HCT116 (cell line): Measurements from ENCODE around the gene TEKT3. TPM values are rescaled to one million over a fixed set of nuclear protein-coding genes. Genes with fewer than 3 reads are reported as not detected.

Experiments used
- ATAC-seq: fragments of 200-7000 bp; cut with Tn5 transposase; 2 replicates; pipeline ENCODE4 v1.9.1; 2020; ENCODE audit warnings: mild to moderate bottlenecking, moderate library complexity
- BruUV-seq: library from RNA; stranded (reverse); fragments of 400-500 nt; replicated peaks from 2 replicates; lab custom pipeline; 2021; lab: Mats Ljungman, UMichigan
- CTCF ChIA-PET: fragments of 300-600 bp; sonication (Branson Sonifier 250); formaldehyde crosslinking; loops from one replicate; lab custom pipeline; 2021; ENCODE audit warnings: antibody characterized with exemption; lab: Charles Lee
- POLR2A ChIA-PET: fragments of 300-600, 350-600 bp; sonication (Branson Sonifier 250); formaldehyde crosslinking; loops from one replicate; lab custom pipeline; 2021; ENCODE audit warnings: antibody characterized with exemption; lab: Charles Lee
- RAD21 ChIA-PET, 2 experiments: fragments of 300-600 bp; sonication (Branson Sonifier 250); formaldehyde crosslinking; loops; one replicate each; lab custom pipeline; 2023; ENCODE audit warnings: low total read pairs in 2 of 2; ENCODE audit not compliant: uncharacterized antibody in 2 of 2, unreplicated experiment in 2 of 2, low non-redundant PET in 1 of 2; lab: Charles Lee
- DNase-seq: peaks from one replicate; pipeline ENCODE4 v3.0.0-alpha.2; 2010; ENCODE audit warnings: low read depth, low spot score
- H2AFZ ChIP-seq: fragments of 200-600 bp; shearing (Covaris generic), sonication (generic); 2 replicates; pipeline ENCODE4 v1.6.1; 2017; ENCODE audit warnings: low read depth, mixed run types, mixed read lengths, antibody characterized with exemption, low read length; ENCODE audit not compliant: poor library complexity, severe bottlenecking
- H3K27ac ChIP-seq: 2 replicates; pipeline ENCODE4 v1.5.1; 2012; ENCODE audit warnings: low read depth, low read length
- H3K27me3 ChIP-seq: fragments of 200-600 bp; sonication (generic); 2 replicates; pipeline ENCODE4 v1.6.1; 2016; ENCODE audit warnings: mixed run types, low read length, mixed read lengths; ENCODE audit not compliant: insufficient read depth
- H3K36me3 ChIP-seq, 2 experiments: fragments of 200-500 bp in 1 of 2; fragments of 200-600 bp in 1 of 2; sonication (Bioruptor generic) in 1 of 2; sonication (generic) in 1 of 2; 2 replicates each; pipeline versions ENCODE4 v1.5.1 to v1.6.1; 2014 to 2016; ENCODE audit warnings: low read length in 2 of 2, inconsistent platforms in 1 of 2, mixed read lengths in 1 of 2, mixed run types in 1 of 2; ENCODE audit not compliant: insufficient read depth in 2 of 2, control insufficient read depth in 1 of 2
- H3K4me1 ChIP-seq, 2 experiments: fragments of 200-600 bp in 1 of 2; sonication (generic) in 1 of 2; 2 replicates each; pipeline versions ENCODE4 v1.5.1 to v1.6.1; 2012 to 2017; ENCODE audit warnings: low read length in 2 of 2, inconsistent platforms in 1 of 2, mild to moderate bottlenecking in 1 of 2, mixed read lengths in 1 of 2, mixed run types in 1 of 2, moderate library complexity in 1 of 2; ENCODE audit not compliant: insufficient read depth in 2 of 2, control insufficient read depth in 1 of 2
- H3K4me2 ChIP-seq: fragments of 200-600 bp; sonication (generic); 2 replicates; pipeline ENCODE4 v1.6.1; 2017; ENCODE audit warnings: mixed run types, low read length, mixed read lengths
- H3K4me3 ChIP-seq, 2 experiments: fragments of 200-600 bp in 1 of 2; sonication (generic) in 1 of 2; replicated peaks in 1 of 2; 2 replicates each; pipeline ENCODE4 v1.5.1; 2011 to 2016; ENCODE audit warnings: low read length in 2 of 2, control low read depth in 1 of 2, low read depth in 1 of 2, mild to moderate bottlenecking in 1 of 2, mixed read lengths in 1 of 2, mixed run types in 1 of 2
- H3K79me2 ChIP-seq: fragments of 200-600 bp; sonication (generic); 2 replicates; pipeline ENCODE4 v1.6.1; 2017; ENCODE audit warnings: mild to moderate bottlenecking, mixed run types, low read length, moderate library complexity, mixed read lengths; ENCODE audit not compliant: insufficient read depth
- H3K9ac ChIP-seq: fragments of 200-600 bp; sonication (generic); 2 replicates; pipeline ENCODE4 v1.6.1; 2016; ENCODE audit warnings: low read length, mixed read lengths
- H3K9me2 ChIP-seq: fragments of 200-600 bp; sonication (generic), shearing (Covaris generic); 2 replicates; pipeline ENCODE4 v1.6.1; 2017; ENCODE audit warnings: mixed run types, mild to moderate bottlenecking, moderate library complexity; ENCODE audit not compliant: insufficient read depth
- H3K9me3 ChIP-seq, 2 experiments: fragments of 200-500 bp in 1 of 2; fragments of 200-600 bp in 1 of 2; sonication (Bioruptor generic) in 1 of 2; sonication (generic) in 1 of 2; 2 replicates each; pipeline ENCODE4 v1.6.1; 2014 to 2017; ENCODE audit warnings: low read length in 2 of 2, mixed read lengths in 2 of 2, inconsistent platforms in 1 of 2, low read depth in 1 of 2, mild to moderate bottlenecking in 1 of 2, mixed run types in 1 of 2, moderate library complexity in 1 of 2; ENCODE audit not compliant: control insufficient read depth in 1 of 2, insufficient read depth in 1 of 2
- H4K20me1 ChIP-seq: fragments of 200-600 bp; sonication (generic), shearing (Covaris generic); 2 replicates; pipeline ENCODE4 v1.6.1; 2017; ENCODE audit warnings: mixed run types, mild to moderate bottlenecking, moderate library complexity; ENCODE audit not compliant: insufficient read depth
- CBX3 ChIP-seq: IDR thresholded peaks from 2 replicates; pipeline ENCODE4 v1.6.1; 2012; ENCODE audit warnings: low read depth
- CEBPB ChIP-seq: IDR thresholded peaks from 2 replicates; pipeline ENCODE4 v1.6.1; 2012; ENCODE audit warnings: low read depth
- EGR1 ChIP-seq: IDR thresholded peaks from 2 replicates; pipeline ENCODE4 v1.6.1; 2012; ENCODE audit warnings: low read depth
- EZH2 ChIP-seq: fragments of 200-600 bp; sonication (generic); IDR thresholded peaks from 2 replicates; pipeline ENCODE4 v1.6.1; 2017; ENCODE audit warnings: antibody characterized with exemption, mixed run types
- EZH2phosphoT487 ChIP-seq: fragments of 200-600 bp; IDR thresholded peaks from 2 replicates; pipeline ENCODE4 v1.6.1; 2018; ENCODE audit warnings: antibody characterized with exemption, borderline replicate concordance
- FOSL1 ChIP-seq: IDR thresholded peaks from 2 replicates; pipeline ENCODE4 v1.6.1; 2012; ENCODE audit warnings: low read depth
- JUND ChIP-seq: IDR thresholded peaks from 2 replicates; pipeline ENCODE4 v1.6.1; 2012
- MAX ChIP-seq: IDR thresholded peaks from 2 replicates; pipeline ENCODE4 v1.6.1; 2012
- POLR2A ChIP-seq: IDR thresholded peaks from 2 replicates; pipeline ENCODE4 v1.7.0; 2011; ENCODE audit warnings: borderline replicate concordance; ENCODE audit not compliant: insufficient read depth, insufficient read length; ENCODE audit errors: extremely low read depth
- POLR2AphosphoS5 ChIP-seq: IDR thresholded peaks from 2 replicates; pipeline ENCODE4 v1.6.1; 2011; ENCODE audit warnings: mild to moderate bottlenecking, low read depth, low read length, moderate library complexity
- RAD21 ChIP-seq: IDR thresholded peaks from 2 replicates; pipeline ENCODE4 v1.6.1; 2012; ENCODE audit warnings: low read depth, mild to moderate bottlenecking
- REST ChIP-seq: IDR thresholded peaks from 2 replicates; pipeline ENCODE4 v1.6.1; 2012; ENCODE audit warnings: low read depth
- SIN3A ChIP-seq: IDR thresholded peaks from 2 replicates; pipeline ENCODE4 v1.6.1; 2012; ENCODE audit warnings: low read depth
- SP1 ChIP-seq: IDR thresholded peaks from 2 replicates; pipeline ENCODE4 v1.6.1; 2012; ENCODE audit warnings: low read depth
- SRF ChIP-seq: IDR thresholded peaks from 2 replicates; pipeline ENCODE4 v1.6.1; 2012; ENCODE audit warnings: low read depth
- YY1 ChIP-seq: IDR thresholded peaks from 2 replicates; pipeline ENCODE4 v1.6.1; 2011; ENCODE audit warnings: low read length, low read depth, moderate library complexity, mild to moderate bottlenecking; ENCODE audit not compliant: insufficient replicate concordance; ENCODE audit errors: extremely low read depth
- ZBTB33 ChIP-seq: IDR thresholded peaks from 2 replicates; pipeline ENCODE4 v1.6.1; 2011; ENCODE audit warnings: mild to moderate bottlenecking, low read length, moderate library complexity; ENCODE audit not compliant: insufficient replicate concordance; ENCODE audit errors: extremely low read depth
- intact Hi-C: fragments of 100-400 bp; cut with micrococcal nuclease; formaldehyde crosslinking; loops from 2 replicates; pipeline ENCODE4 v1.10.0; 2022
- total RNA-seq: library from RNA; stranded (reverse); gene quantifications from one replicate; pipeline ENCODE4 v1.2.1, GENCODE V29; 2021; ENCODE audit not compliant: unreplicated experiment
- TF ChIP-seq, protein P1 (sequence below): IDR thresholded peaks from 2 replicates; pipeline ENCODE4 v1.6.1; 2012
- TF ChIP-seq, protein P2 (sequence below), 3 experiments: fragments of 200-600 bp in 1 of 3; sonication (generic) in 1 of 3; IDR thresholded peaks in 2 of 3; conservative IDR thresholded peaks in 1 of 3; 2 replicates each; pipeline ENCODE4 v1.5.1; 2012 to 2017; ENCODE audit warnings: low read depth in 2 of 3, low read length in 2 of 3, antibody characterized with exemption in 1 of 3, borderline replicate concordance in 1 of 3, control low read depth in 1 of 3, mild to moderate bottlenecking in 1 of 3, mixed read lengths in 1 of 3, mixed run types in 1 of 3, moderate library complexity in 1 of 3; ENCODE audit not compliant: insufficient read depth in 1 of 3

TEKT3 gene
- total RNA-seq, 1 experiment from 2014 or later = 0.64 TPM

- Histone ChIP-seq H3K9ac (no peak overlapping the region), H4K20me1 (no peaks in the 10 kb centered on the region), H3K4me1 (no peaks in the 10 kb centered on the region), H3K4me3 (no peak overlapping the region), H2AFZ (no peak overlapping the region), H3K4me2 (no peak overlapping the region), H3K27ac (no peak overlapping the region), H3K36me3 (no peaks in the 10 kb centered on the region), H3K9me2 (no peaks in the 10 kb centered on the region), H3K27me3 (peaks cover 23% of the 10 kb centered on the region; the same call in 1 of the 2 replicates), H3K79me2 (no peaks in the 10 kb centered on the region)
- intact Hi-C loops = no loop called here
- ChIA-PET CTCF (no interaction called here), POLR2A (no interaction called here), RAD21 (no interaction called here)
- no peak for DNase-seq
- BruUV-seq = no TSS peak
- TF ChIP-seq CBX3 = no peak
- no peak for TF ChIP-seq RAD21
- TF ChIP-seq SIN3A = no peak
- TF ChIP-seq POLR2A = no peak
- TF ChIP-seq REST = no peak
- no peak for TF ChIP-seq YY1
- TF ChIP-seq EZH2phosphoT487 = no peak
- TF ChIP-seq FOSL1 = no peak
- TF ChIP-seq, protein P1, sequence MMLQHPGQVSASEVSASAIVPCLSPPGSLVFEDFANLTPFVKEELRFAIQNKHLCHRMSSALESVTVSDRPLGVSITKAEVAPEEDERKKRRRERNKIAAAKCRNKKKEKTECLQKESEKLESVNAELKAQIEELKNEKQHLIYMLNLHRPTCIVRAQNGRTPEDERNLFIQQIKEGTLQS = no peak
- no peak for TF ChIP-seq POLR2AphosphoS5
- no peak for TF ChIP-seq EGR1
- no peak for TF ChIP-seq CEBPB
- TF ChIP-seq ZBTB33 = no peak
- no peak for TF ChIP-seq JUND
- TF ChIP-seq, protein P2, sequence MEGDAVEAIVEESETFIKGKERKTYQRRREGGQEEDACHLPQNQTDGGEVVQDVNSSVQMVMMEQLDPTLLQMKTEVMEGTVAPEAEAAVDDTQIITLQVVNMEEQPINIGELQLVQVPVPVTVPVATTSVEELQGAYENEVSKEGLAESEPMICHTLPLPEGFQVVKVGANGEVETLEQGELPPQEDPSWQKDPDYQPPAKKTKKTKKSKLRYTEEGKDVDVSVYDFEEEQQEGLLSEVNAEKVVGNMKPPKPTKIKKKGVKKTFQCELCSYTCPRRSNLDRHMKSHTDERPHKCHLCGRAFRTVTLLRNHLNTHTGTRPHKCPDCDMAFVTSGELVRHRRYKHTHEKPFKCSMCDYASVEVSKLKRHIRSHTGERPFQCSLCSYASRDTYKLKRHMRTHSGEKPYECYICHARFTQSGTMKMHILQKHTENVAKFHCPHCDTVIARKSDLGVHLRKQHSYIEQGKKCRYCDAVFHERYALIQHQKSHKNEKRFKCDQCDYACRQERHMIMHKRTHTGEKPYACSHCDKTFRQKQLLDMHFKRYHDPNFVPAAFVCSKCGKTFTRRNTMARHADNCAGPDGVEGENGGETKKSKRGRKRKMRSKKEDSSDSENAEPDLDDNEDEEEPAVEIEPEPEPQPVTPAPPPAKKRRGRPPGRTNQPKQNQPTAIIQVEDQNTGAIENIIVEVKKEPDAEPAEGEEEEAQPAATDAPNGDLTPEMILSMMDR (IDR thresholded peaks at IDR 0.05 in 2 of 3, conservative IDR thresholded peaks at IDR 0.05 in 1 of 3; ENCODE audit: borderline replicate concordance in 1 of 3, insufficient read depth in 1 of 3, low read depth in 2 of 3, low read length in 2 of 3) = no peak
- TF ChIP-seq EZH2 = no peak
- TF ChIP-seq SRF = no peak
- no peak for TF ChIP-seq SP1
- no peak for TF ChIP-seq MAX
- TF ChIP-seq, all 23 proteins: peak for 0
- ATAC-seq = no peak
- H3K9me3 ChIP-seq = no peaks in the 10 kb centered on the region
Measured at GRCh38 chr17:15311996-15312395, 29.4 kb downstream of the TEKT3 start.
